ENCODE data around the gene COL5A1. TPM values are rescaled to one million over a fixed set of nuclear protein-coding genes. Genes with fewer than 3 reads are reported as not detected.

The COL5A1 gene
- total RNA-seq, 6 experiments from 2014 or later = 196 to 308 (median 225) TPM

DNA sequence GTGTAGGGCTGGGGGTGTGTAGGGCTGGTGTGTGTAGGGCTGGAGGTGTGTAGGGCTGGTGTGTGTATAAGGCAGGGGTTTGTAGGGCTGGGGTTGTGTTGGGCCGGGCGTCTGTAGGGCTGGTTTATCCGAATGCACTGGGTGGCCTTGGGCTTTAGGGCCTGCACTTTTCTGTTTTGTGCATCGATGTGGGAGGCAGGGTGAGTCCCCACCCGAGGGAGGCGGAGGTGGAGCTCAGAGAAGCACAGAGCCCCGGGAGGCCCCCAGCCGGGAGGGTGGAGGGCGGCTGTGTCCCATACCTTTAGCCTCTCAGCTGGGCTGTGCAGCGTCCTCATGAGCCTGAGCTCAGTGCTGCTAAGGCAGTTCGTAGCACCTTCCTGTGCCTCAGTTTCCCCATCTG lies 13.5 kb downstream of the COL5A1 start:
- TF ChIP-seq CTCF (IDR thresholded peaks at IDR 0.05) = no peak
- no peaks in the 10 kb centered on the region for H3K9me3 Mint-ChIP-seq
- peaks cover 6% of the 10 kb centered on the region; the same call in 1 of the 2 replicates for H3K27me3 Mint-ChIP-seq (ENCODE audit: insufficient read depth)
- H3K4me3 Mint-ChIP-seq = no peak overlapping the region
- no peak for DNase-seq
- H3K36me3 Mint-ChIP-seq (ENCODE audit: low read depth) = peaks cover 18% of the 10 kb centered on the region
- H3K27ac Mint-ChIP-seq = no peak overlapping the region
- peaks cover 29% of the 10 kb centered on the region for H3K4me1 Mint-ChIP-seq (ENCODE audit: low read depth)

GRCh38 chr9:134655586-134656333 lies 14.2 kb downstream of the COL5A1 start:
- H3K27ac Mint-ChIP-seq = peak overlapping the region; percentile 14; the same call in 1 of the 2 replicates
- no peaks in the 10 kb centered on the region for H3K9me3 Mint-ChIP-seq
- H3K36me3 Mint-ChIP-seq (ENCODE audit: low read depth) = peaks cover 21% of the 10 kb centered on the region
- no peak for DNase-seq
- no peak overlapping the region for H3K4me3 Mint-ChIP-seq
- TF ChIP-seq CTCF (IDR thresholded peaks at IDR 0.05) = no peak
- H3K4me1 Mint-ChIP-seq (ENCODE audit: low read depth) = peaks cover 32% of the 10 kb centered on the region
- peaks cover 7% of the 10 kb centered on the region for H3K27me3 Mint-ChIP-seq (ENCODE audit: insufficient read depth)

DNA sequence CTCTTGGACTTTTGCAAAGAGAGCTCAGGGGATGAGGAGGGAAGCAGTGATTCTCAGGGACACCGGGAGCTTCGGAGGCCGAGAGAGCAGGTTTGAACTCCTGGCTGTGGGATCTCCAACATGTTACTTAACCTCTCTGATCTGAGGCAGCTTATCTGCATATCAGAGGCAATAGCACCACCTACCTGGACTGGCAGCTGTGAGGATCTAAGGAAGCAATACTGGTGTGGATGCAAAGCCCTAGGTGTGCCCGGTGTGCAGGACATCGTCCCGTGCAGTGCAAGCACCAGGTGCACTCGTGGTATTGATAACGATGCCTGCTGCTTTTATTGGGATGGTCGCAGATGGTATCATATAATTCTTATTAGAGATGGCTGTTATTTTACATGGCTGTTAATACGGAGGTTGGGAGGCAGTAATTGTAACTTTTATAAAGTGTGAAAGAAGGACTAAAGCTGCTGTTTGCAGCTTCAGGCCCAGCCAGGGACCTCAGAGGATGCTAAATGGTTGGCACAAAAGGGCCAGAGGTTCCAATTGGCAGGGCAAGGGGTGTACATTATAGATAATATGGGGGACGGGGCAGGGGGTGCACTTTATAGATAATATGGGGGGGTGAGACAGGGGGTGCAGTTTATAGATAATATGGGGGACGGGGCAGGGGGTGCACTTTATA lies 14.9 kb downstream of the COL5A1 start:
- peak; percentile 31; the same call in 1 of the 2 replicates for TF ChIP-seq CTCF (IDR thresholded peaks at IDR 0.05)
- no peak overlapping the region for H3K4me3 Mint-ChIP-seq
- H3K36me3 Mint-ChIP-seq (ENCODE audit: low read depth) = peaks cover 25% of the 10 kb centered on the region
- peaks cover 6% of the 10 kb centered on the region for H3K27me3 Mint-ChIP-seq (ENCODE audit: insufficient read depth)
- H3K4me1 Mint-ChIP-seq (ENCODE audit: low read depth) = peaks cover 39% of the 10 kb centered on the region
- peak overlapping the region; percentile 14 for H3K27ac Mint-ChIP-seq
- no peaks in the 10 kb centered on the region for H3K9me3 Mint-ChIP-seq
- DNase-seq = no peak

- peaks cover 22% of the 10 kb centered on the region for H3K36me3 Mint-ChIP-seq (ENCODE audit: low read depth)
- TF ChIP-seq CTCF (IDR thresholded peaks at IDR 0.05) = no peak
- H3K9me3 Mint-ChIP-seq = no peaks in the 10 kb centered on the region
- no peak overlapping the region for H3K27ac Mint-ChIP-seq
- peaks cover 45% of the 10 kb centered on the region for H3K4me1 Mint-ChIP-seq (ENCODE audit: low read depth)
- H3K4me3 Mint-ChIP-seq = no peak overlapping the region
- DNase-seq = no peak
- H3K27me3 Mint-ChIP-seq (ENCODE audit: insufficient read depth) = peaks cover 5% of the 10 kb centered on the region
These were observed 16.2 kb downstream of the COL5A1 start for GRCh38 chr9:134657666-134658377.

- Mint-ChIP-seq H3K4me1 (ENCODE audit: low read depth) (peaks cover 50% of the 10 kb centered on the region), H3K4me3 (no peak overlapping the region), H3K9me3 (no peaks in the 10 kb centered on the region), H3K36me3 (ENCODE audit: low read depth) (peaks cover 22% of the 10 kb centered on the region), H3K27me3 (ENCODE audit: insufficient read depth) (peaks cover 8% of the 10 kb centered on the region), H3K27ac (peak overlapping the region; percentile 64; the same call in 1 of the 2 replicates)
- DNase-seq = no peak
- TF ChIP-seq CTCF (IDR thresholded peaks at IDR 0.05) = no peak
These were observed 16.9 kb downstream of the COL5A1 start for GRCh38 chr9:134658378-134658955.
